ENCODE data around the gene SPATA16.

SPATA16 gene

GRCh38 chr3:172951511-172951910 is 189.5 kb downstream of the SPATA16 start:
- no peak for DNase-seq (ENCODE audit: low read depth in 2 of 2)

GRCh38 chr3:172946061-172946460 is 195.0 kb downstream of the SPATA16 start:
- DNase-seq (ENCODE audit: low read depth in 2 of 2) = no peak

- no peak for DNase-seq (ENCODE audit: low read depth in 2 of 2)
Observed at GRCh38 chr3:172939651-172940293, 201.3 kb downstream of the SPATA16 start.

GRCh38 chr3:172938788-172939187 is 202.2 kb downstream of the SPATA16 start:
- DNase-seq (ENCODE audit: low read depth in 2 of 2) = no peak

GRCh38 chr3:172931746-172932285 is 209.2 kb downstream of the SPATA16 start:
- DNase-seq (ENCODE audit: low read depth in 2 of 2) = no peak

GRCh38 chr3:172929451-172929850 is 211.6 kb downstream of the SPATA16 start:
- no peak for DNase-seq (ENCODE audit: low read depth in 2 of 2)

- no peak for DNase-seq (ENCODE audit: low read depth in 2 of 2)
Observed at GRCh38 chr3:172924546-172924945, 216.5 kb downstream of the SPATA16 start.

GRCh38 chr3:172919297-172919683 is 221.7 kb downstream of the SPATA16 start:
- DNase-seq (ENCODE audit: low read depth in 2 of 2) = no peak

- DNase-seq (ENCODE audit: low read depth in 2 of 2) = no peak
Observed at GRCh38 chr3:172918568-172919296, 222.3 kb downstream of the SPATA16 start.

- no peak for DNase-seq (ENCODE audit: low read depth in 2 of 2)
Observed at GRCh38 chr3:172918165-172918564, 222.9 kb downstream of the SPATA16 start.

- DNase-seq (ENCODE audit: low read depth in 2 of 2) = no peak
Observed at GRCh38 chr3:172915911-172916514, 225.0 kb downstream of the SPATA16 start.

- DNase-seq (ENCODE audit: low read depth in 2 of 2) = no peak
Observed at GRCh38 chr3:172914854-172915253, 226.2 kb downstream of the SPATA16 start.

GRCh38 chr3:172913911-172914655 is 227.0 kb downstream of the SPATA16 start:
- DNase-seq (ENCODE audit: low read depth in 2 of 2) = no peak

- no peak for DNase-seq (ENCODE audit: low read depth in 2 of 2)
Observed at GRCh38 chr3:172911142-172911541, 229.9 kb downstream of the SPATA16 start.

GRCh38 chr3:172908771-172909270 is 232.2 kb downstream of the SPATA16 start:
- no peak for DNase-seq (ENCODE audit: low read depth in 2 of 2)

GRCh38 chr3:172905451-172905850 is 235.6 kb downstream of the SPATA16 start:
- DNase-seq (ENCODE audit: low read depth in 2 of 2) = no peak

GRCh38 chr3:172904711-172905373 is 236.2 kb downstream of the SPATA16 start:
- DNase-seq (ENCODE audit: low read depth in 2 of 2) = no peak

GRCh38 chr3:172903642-172904320 is 237.3 kb downstream of the SPATA16 start:
- no peak for DNase-seq (ENCODE audit: low read depth in 2 of 2)

- DNase-seq (ENCODE audit: low read depth in 2 of 2) = no peak
Observed at GRCh38 chr3:172892158-172892557, 248.9 kb downstream of the SPATA16 start.

- DNase-seq (ENCODE audit: low read depth in 2 of 2) = no peak
Observed at GRCh38 chr3:172885704-172886103, 255.3 kb downstream of the SPATA16 start.

- DNase-seq (ENCODE audit: low read depth in 2 of 2) = no peak
Observed at GRCh38 chr3:172882563-172882962, 258.5 kb downstream of the SPATA16 start.

Data from stimulated activated CD8-positive, alpha-beta memory T cell treated with anti-CD3 and anti-CD28 coated beads, Interleukin-15, amount 100 ng/mL, for 48 hours (primary cell).